ENCODE results near the gene ELF3. TPM values are rescaled to one million over a fixed set of nuclear protein-coding genes. Genes with fewer than 3 reads are reported as not detected.

The ELF3 gene
- total RNA-seq, 1 donor from 2014 or later = 128 TPM

DNA sequence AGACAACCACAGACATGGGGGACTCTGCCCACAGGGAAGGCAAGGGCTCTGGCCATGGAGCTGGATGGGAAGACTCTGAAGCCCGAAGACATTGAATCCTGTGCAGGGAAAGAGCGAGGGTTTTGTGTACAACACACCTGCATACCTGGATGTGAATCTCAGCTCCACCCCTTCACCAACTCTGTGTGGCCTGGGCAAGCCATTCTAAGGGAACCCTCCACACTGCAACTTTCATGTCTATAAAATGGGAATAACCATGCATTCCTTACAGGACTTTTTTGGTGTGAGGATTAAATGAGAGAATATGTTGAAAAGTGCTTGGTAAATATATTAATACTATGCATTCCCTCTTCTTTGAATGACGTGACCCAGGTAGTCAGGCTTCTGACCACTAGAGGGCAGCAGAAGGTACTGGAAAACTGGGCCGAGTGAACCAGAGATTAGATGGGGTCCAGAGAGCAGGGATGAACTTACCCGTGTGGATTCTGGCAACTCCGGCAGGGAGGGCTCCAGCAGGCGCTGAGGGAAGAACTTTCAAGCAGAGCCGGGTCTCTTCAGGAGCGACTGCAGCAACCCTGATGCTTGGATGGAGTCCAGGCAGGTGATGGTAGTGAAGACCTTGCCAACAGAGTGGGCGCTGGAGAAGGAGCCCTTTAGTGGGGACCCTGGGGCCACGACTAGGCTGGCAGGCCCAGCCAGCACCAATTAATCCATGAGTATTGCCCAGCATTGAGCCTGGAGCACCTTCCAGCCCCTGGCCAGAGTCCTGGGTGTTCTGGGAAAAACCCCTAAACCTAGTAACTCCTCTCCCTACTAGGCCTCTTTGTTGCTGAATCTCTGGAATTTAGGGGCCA lies 834 bp upstream of the ELF3 start:
- Histone ChIP-seq H3K4me3 (ENCODE audit: low read depth, low read length) (no peak overlapping the region), H3K27me3 (ENCODE audit: control insufficient read depth, insufficient read depth, low read length) (no peaks in the 10 kb centered on the region), H3K36me3 (ENCODE audit: control insufficient read depth, insufficient read depth, low read length) (peaks cover 1% of the 10 kb centered on the region)
- TF ChIP-seq, protein P1, sequence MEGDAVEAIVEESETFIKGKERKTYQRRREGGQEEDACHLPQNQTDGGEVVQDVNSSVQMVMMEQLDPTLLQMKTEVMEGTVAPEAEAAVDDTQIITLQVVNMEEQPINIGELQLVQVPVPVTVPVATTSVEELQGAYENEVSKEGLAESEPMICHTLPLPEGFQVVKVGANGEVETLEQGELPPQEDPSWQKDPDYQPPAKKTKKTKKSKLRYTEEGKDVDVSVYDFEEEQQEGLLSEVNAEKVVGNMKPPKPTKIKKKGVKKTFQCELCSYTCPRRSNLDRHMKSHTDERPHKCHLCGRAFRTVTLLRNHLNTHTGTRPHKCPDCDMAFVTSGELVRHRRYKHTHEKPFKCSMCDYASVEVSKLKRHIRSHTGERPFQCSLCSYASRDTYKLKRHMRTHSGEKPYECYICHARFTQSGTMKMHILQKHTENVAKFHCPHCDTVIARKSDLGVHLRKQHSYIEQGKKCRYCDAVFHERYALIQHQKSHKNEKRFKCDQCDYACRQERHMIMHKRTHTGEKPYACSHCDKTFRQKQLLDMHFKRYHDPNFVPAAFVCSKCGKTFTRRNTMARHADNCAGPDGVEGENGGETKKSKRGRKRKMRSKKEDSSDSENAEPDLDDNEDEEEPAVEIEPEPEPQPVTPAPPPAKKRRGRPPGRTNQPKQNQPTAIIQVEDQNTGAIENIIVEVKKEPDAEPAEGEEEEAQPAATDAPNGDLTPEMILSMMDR (IDR thresholded peaks at IDR 0.05; ENCODE audit: insufficient read depth, low read length, poor library complexity, severe bottlenecking) = peak; percentile 82
- DNase-seq (ENCODE audit: low read depth) = no peak

DNA sequence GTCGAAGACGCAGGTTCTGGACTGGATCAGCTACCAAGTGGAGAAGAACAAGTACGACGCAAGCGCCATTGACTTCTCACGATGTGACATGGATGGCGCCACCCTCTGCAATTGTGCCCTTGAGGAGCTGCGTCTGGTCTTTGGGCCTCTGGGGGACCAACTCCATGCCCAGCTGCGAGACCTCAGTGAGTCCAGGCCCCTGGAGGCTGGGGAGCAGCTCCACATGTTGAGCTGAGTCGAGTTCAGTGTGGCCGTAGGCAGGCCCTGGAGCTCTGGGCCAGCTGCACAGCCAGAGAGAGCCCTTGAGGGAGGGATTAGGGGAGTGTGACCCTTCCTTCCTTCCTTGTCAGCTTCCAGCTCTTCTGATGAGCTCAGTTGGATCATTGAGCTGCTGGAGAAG lies 1.6 kb downstream of the ELF3 start:
- TF ChIP-seq, protein P1 (IDR thresholded peaks at IDR 0.05; ENCODE audit: insufficient read depth, low read length, poor library complexity, severe bottlenecking) = no peak
- H3K36me3 ChIP-seq (ENCODE audit: control insufficient read depth, insufficient read depth, low read length) = peaks cover 5% of the 10 kb centered on the region
- no peaks in the 10 kb centered on the region for H3K27me3 ChIP-seq (ENCODE audit: control insufficient read depth, insufficient read depth, low read length)
- H3K4me3 ChIP-seq (ENCODE audit: low read depth, low read length) = peak overlapping the region; percentile 70
- DNase-seq (ENCODE audit: low read depth) = no peak

DNA sequence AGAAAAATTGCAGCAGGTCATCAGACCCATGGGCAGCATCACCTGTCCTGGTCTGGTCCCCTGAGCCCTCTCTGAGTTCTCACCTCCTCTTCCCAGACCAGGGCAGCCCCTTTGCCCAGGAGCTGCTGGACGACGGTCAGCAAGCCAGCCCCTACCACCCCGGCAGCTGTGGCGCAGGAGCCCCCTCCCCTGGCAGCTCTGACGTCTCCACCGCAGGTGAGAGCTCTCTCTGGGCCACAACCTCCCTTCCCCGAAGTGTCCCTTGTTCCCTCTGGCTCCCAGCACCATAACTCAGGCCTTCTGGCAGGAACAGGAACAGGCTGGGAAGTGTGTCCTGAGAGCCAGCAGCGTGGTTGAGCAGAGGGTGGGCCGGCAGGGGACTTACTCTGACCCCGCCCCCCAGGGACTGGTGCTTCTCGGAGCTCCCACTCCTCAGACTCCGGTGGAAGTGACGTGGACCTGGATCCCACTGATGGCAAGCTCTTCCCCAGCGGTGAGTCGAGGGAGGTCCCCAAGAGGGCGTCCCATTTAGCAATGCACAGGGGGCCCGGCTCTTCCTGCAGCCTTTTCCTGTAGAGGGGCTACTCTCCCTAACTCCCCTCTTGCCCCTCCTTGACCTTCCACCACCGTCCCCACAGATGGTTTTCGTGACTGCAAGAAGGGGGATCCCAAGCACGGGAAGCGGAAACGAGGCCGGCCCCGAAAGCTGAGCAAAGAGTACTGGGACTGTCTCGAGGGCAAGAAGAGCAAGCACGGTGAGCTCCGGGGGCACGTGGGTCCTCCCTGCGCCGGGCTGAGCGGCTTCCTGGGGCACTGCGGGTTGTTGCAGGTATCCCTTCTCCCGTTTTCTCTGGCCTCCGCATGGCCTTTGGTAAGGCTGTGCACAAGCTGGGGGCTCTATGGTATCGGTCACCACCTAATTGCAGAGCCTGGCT lies 2.4 kb downstream of the ELF3 start:
- no peaks in the 10 kb centered on the region for H3K27me3 ChIP-seq (ENCODE audit: control insufficient read depth, insufficient read depth, low read length)
- peak overlapping the region; percentile 70 for H3K4me3 ChIP-seq (ENCODE audit: low read depth, low read length)
- DNase-seq (ENCODE audit: low read depth) = no peak
- TF ChIP-seq, protein P1 (IDR thresholded peaks at IDR 0.05; ENCODE audit: insufficient read depth, low read length, poor library complexity, severe bottlenecking) = no peak
- H3K36me3 ChIP-seq (ENCODE audit: control insufficient read depth, insufficient read depth, low read length) = peaks cover 5% of the 10 kb centered on the region

DNA sequence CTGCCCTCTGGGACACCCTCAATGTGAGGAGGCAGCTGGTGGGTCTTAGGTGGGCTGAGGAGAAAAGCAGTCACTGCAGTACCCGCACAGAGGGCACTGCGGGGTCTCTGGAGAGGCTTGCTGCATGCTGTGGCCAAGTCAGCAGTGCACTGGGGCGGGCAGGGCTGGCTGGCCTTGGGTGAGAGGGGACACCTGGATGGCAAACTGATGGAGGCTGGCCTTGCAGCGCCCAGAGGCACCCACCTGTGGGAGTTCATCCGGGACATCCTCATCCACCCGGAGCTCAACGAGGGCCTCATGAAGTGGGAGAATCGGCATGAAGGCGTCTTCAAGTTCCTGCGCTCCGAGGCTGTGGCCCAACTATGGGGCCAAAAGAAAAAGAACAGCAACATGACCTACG lies 3.2 kb downstream of the ELF3 start:
- Histone ChIP-seq H3K27me3 (ENCODE audit: control insufficient read depth, insufficient read depth, low read length) (no peaks in the 10 kb centered on the region), H3K4me3 (ENCODE audit: low read depth, low read length) (no peak overlapping the region), H3K36me3 (ENCODE audit: control insufficient read depth, insufficient read depth, low read length) (peaks cover 5% of the 10 kb centered on the region)
- TF ChIP-seq, protein P1 (IDR thresholded peaks at IDR 0.05; ENCODE audit: insufficient read depth, low read length, poor library complexity, severe bottlenecking) = no peak
- no peak for DNase-seq (ENCODE audit: low read depth)

DNA sequence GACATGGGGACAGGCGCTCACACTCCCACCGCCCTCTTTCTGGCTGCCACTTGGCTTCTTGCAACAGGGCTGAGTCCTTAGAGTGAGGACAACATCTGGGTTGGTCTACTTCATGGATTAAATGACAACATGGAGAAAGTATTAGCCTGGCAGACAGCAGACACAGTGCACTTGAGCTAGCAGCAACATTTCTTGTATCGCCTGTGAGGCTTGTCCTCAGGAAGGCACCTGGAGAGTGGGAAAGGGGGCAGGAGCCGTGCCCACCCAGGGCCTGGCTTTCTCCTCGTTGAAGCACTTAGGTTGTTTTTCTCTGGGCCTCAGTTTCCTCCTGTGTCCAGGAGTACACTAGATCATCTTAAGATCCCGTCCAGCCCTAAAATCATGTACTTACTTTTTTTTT lies 3.7 kb downstream of the ELF3 start:
- no peak for DNase-seq (ENCODE audit: low read depth)
- peaks cover 5% of the 10 kb centered on the region for H3K36me3 ChIP-seq (ENCODE audit: control insufficient read depth, insufficient read depth, low read length)
- TF ChIP-seq, protein P1 (IDR thresholded peaks at IDR 0.05; ENCODE audit: insufficient read depth, low read length, poor library complexity, severe bottlenecking) = no peak
- H3K4me3 ChIP-seq (ENCODE audit: low read depth, low read length) = peak overlapping the region; percentile 0
- no peaks in the 10 kb centered on the region for H3K27me3 ChIP-seq (ENCODE audit: control insufficient read depth, insufficient read depth, low read length)
